Dedifferentiated amniotic fluid mesenchymal stem cell (primary cell): ENCODE measurements around the gene LGR6.
"Not testable (repeated sequence)": the region's sequence is repeated elsewhere in the genome, so short reads cannot be mapped to it uniquely, and the experiment has no call there.

ENCODE experiments used
- DNase-seq: peaks from one replicate; pipeline ENCODE4 v3.0.0-alpha.2; 2016; ENCODE audit errors: extremely low spot score

The LGR6 gene

GRCh38 chr1:202329891-202330290, 136.3 kb downstream of the LGR6 start:
- no peak for DNase-seq

GRCh38 chr1:202333861-202334260, 140.3 kb downstream of the LGR6 start:
- no peak for DNase-seq

- peak; percentile 48 for DNase-seq
Observed at GRCh38 chr1:202343652-202344349, 150.2 kb downstream of the LGR6 start.

- DNase-seq, result no peak
Observed at GRCh38 chr1:202348005-202348508, 154.5 kb downstream of the LGR6 start.

GRCh38 chr1:202348509-202349205, 155.1 kb downstream of the LGR6 start, which contains the start of gene PPP1R12B:
Gene PPP1R12B (plus strand): TSS chr1:202348699. CDS start chr1:202348852, 153 bp downstream.
- DNase-seq, result peak; percentile 100

GRCh38 chr1:202349206-202349928, 155.8 kb downstream of the LGR6 start:
- DNase-seq, result peak; percentile 52

GRCh38 chr1:202351725-202352124, 158.1 kb downstream of the LGR6 start:
- no peak for DNase-seq

GRCh38 chr1:202352583-202353197, 159.1 kb downstream of the LGR6 start:
- not testable (repeated sequence) for DNase-seq

- DNase-seq, result no peak
Observed at GRCh38 chr1:202355944-202356553, 162.4 kb downstream of the LGR6 start.

- no peak for DNase-seq
Observed at GRCh38 chr1:202357506-202357905, 163.9 kb downstream of the LGR6 start.

GRCh38 chr1:202361224-202361623, 167.6 kb downstream of the LGR6 start:
- no peak for DNase-seq

GRCh38 chr1:202361701-202362100, 168.1 kb downstream of the LGR6 start:
- no peak for DNase-seq

- DNase-seq, result no peak
Observed at GRCh38 chr1:202362212-202362611, 168.6 kb downstream of the LGR6 start.

GRCh38 chr1:202365092-202365815, 171.7 kb downstream of the LGR6 start:
- DNase-seq, result peak; percentile 45

GRCh38 chr1:202367271-202367670, 173.7 kb downstream of the LGR6 start:
- peak; percentile 37 for DNase-seq
